Renal pelvis (tissue), 12 donors: ENCODE data around the gene SHISA3. TPM values are rescaled to one million over a fixed set of nuclear protein-coding genes. Genes with fewer than 3 reads are reported as not detected.
"Not testable (repeated sequence)": the region's sequence is repeated elsewhere in the genome, so short reads cannot be mapped to it uniquely, and the experiment has no call there.

Experiments
- DNase-seq: peaks from one replicate; pipeline ENCODE4 v3.0.0-alpha.2; 2013
- long read RNA-seq, 16 experiments: transcript quantifications; one replicate each; lab custom pipeline, GENCODE V29; 2026
- polyA plus RNA-seq, 3 donors: library from polyadenylated mRNA; unstranded; fragments of 120-200 nt; gene quantifications; one replicate each; pipeline ENCODE4 v1.2.1, GENCODE V29; 2013; ENCODE audit not compliant: insufficient read length in 3 of 3

Gene SHISA3
- polyA plus RNA-seq, result 10 to 100 TPM; 46.4 to 97.1 (median 95.6) TPM
- long read RNA-seq, donor 1, transcript SHISA3-201 (2 exons, 1,971 nt), result major isoform, 48 of 48 reads
- long read RNA-seq, donor 1, partial matches to known transcripts, result 0 of 48 reads
- long read RNA-seq, donor 1, other reads (novel, unspliced or antisense), result 0 of 48 reads
- long read RNA-seq, donor 2, transcript SHISA3-201 (2 exons, 1,971 nt), result major isoform, 82 of 90 reads
- long read RNA-seq, donor 2, partial matches to known transcripts, result 8 of 90 reads
- long read RNA-seq, donor 2, other reads (novel, unspliced or antisense), result 0 of 90 reads
- long read RNA-seq, donor 3, transcript SHISA3-201 (2 exons, 1,971 nt), result major isoform, 87 of 127 reads
- long read RNA-seq, donor 3, partial matches to known transcripts, result 40 of 127 reads
- long read RNA-seq, donor 3, other reads (novel, unspliced or antisense), result 0 of 127 reads
- long read RNA-seq, donor 4, transcript SHISA3-201 (2 exons, 1,971 nt), result major isoform, 37 of 37 reads
- long read RNA-seq, donor 4, partial matches to known transcripts, result 0 of 37 reads
- long read RNA-seq, donor 4, other reads (novel, unspliced or antisense), result 0 of 37 reads
- long read RNA-seq, donor 5, transcript SHISA3-201 (2 exons, 1,971 nt), result major isoform, 35 of 50 reads
- long read RNA-seq, donor 5, partial matches to known transcripts, result 15 of 50 reads
- long read RNA-seq, donor 5, other reads (novel, unspliced or antisense), result 0 of 50 reads
- long read RNA-seq, donor 6, transcript SHISA3-201 (2 exons, 1,971 nt), result major isoform, 28 of 42 reads
- long read RNA-seq, donor 6, partial matches to known transcripts, result 14 of 42 reads
- long read RNA-seq, donor 6, other reads (novel, unspliced or antisense), result 0 of 42 reads
- long read RNA-seq, donor 7, transcript SHISA3-201 (2 exons, 1,971 nt), result major isoform, 76 of 95 reads
- long read RNA-seq, donor 7, partial matches to known transcripts, result 19 of 95 reads
- long read RNA-seq, donor 7, other reads (novel, unspliced or antisense), result 0 of 95 reads
- long read RNA-seq, donor 8, transcript SHISA3-201 (2 exons, 1,971 nt), result major isoform, 196 of 196 reads
- long read RNA-seq, donor 8, partial matches to known transcripts, result 0 of 196 reads
- long read RNA-seq, donor 8, other reads (novel, unspliced or antisense), result 0 of 196 reads
- long read RNA-seq, donor 9, transcript SHISA3-201 (2 exons, 1,971 nt), result major isoform, 88 of 88 reads
- long read RNA-seq, donor 9, partial matches to known transcripts, result 0 of 88 reads
- long read RNA-seq, donor 9, other reads (novel, unspliced or antisense), result 0 of 88 reads
- long read RNA-seq, donor 10, transcript SHISA3-201 (2 exons, 1,971 nt), result major isoform, 96 of 102 reads
- long read RNA-seq, donor 10, partial matches to known transcripts, result 6 of 102 reads
- long read RNA-seq, donor 10, other reads (novel, unspliced or antisense), result 0 of 102 reads
- long read RNA-seq, donor 11, transcript SHISA3-201 (2 exons, 1,971 nt), result major isoform, 48 of 68 reads
- long read RNA-seq, donor 11, partial matches to known transcripts, result 20 of 68 reads
- long read RNA-seq, donor 11, other reads (novel, unspliced or antisense), result 0 of 68 reads
- long read RNA-seq, donor 12, transcript SHISA3-201 (2 exons, 1,971 nt), result major isoform, 94 of 94 reads
- long read RNA-seq, donor 12, partial matches to known transcripts, result 0 of 94 reads
- long read RNA-seq, donor 12, other reads (novel, unspliced or antisense), result 0 of 94 reads
- long read RNA-seq, donor 13, transcript SHISA3-201 (2 exons, 1,971 nt), result major isoform, 23 of 23 reads
- long read RNA-seq, donor 13, partial matches to known transcripts, result 0 of 23 reads
- long read RNA-seq, donor 13, other reads (novel, unspliced or antisense), result 0 of 23 reads
- long read RNA-seq, donor 14, transcript SHISA3-201 (2 exons, 1,971 nt), result major isoform, 104 of 104 reads
- long read RNA-seq, donor 14, partial matches to known transcripts, result 0 of 104 reads
- long read RNA-seq, donor 14, other reads (novel, unspliced or antisense), result 0 of 104 reads
- long read RNA-seq, donor 15, transcript SHISA3-201 (2 exons, 1,971 nt), result major isoform, 43 of 43 reads
- long read RNA-seq, donor 15, partial matches to known transcripts, result 0 of 43 reads
- long read RNA-seq, donor 15, other reads (novel, unspliced or antisense), result 0 of 43 reads
- long read RNA-seq, donor 16, transcript SHISA3-201 (2 exons, 1,971 nt), result major isoform, 103 of 103 reads
- long read RNA-seq, donor 16, partial matches to known transcripts, result 0 of 103 reads
- long read RNA-seq, donor 16, other reads (novel, unspliced or antisense), result 0 of 103 reads

DNA sequence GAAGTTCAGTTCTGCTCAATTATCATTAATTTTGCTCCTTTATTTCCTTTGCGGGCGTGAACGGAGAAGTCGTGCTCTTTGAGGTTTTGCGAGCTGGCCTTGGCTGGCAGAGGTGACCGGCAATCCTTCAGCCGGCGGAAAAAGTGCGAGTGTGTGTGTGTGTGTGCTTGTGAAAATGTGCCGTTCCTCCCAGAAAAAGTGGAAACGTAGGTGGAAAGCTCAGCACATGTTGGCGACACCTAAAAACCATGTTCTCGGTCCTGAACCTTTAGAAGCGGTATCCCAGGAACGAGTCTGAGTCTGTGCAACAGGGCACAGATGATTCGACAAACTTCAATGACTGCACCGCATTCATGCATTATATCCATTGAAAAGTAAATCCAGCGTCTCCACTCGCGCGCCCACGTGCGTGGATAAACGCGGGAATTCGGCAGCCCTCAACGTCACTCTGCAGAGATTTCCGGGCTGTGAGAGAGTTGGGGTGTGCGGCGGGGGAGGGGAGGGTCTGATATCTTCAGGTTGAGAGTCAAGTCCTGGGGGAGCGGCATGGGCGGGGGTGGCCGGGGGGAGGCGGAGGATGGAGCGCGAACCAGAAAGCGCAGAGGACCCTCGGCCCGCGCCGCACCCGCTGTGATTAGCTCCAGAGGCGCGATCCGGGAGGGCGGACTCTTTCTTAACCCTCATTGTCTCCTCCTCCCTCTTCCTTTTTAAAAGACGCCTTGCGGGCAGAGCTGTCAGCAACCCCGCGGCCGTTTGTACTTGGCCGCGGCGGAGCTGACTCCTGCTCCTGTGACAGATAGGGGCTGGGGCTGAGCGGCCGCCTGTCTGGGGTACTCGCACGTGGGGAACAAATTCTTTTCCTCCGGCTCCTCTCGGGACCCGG is at the start of gene SHISA3:
SHISA3 (plus strand) TSS at position 737 of the 883 bp plus-strand sequence. CDS start 569 bp downstream, outside the sequence.
- peak; percentile 74 for DNase-seq

DNA sequence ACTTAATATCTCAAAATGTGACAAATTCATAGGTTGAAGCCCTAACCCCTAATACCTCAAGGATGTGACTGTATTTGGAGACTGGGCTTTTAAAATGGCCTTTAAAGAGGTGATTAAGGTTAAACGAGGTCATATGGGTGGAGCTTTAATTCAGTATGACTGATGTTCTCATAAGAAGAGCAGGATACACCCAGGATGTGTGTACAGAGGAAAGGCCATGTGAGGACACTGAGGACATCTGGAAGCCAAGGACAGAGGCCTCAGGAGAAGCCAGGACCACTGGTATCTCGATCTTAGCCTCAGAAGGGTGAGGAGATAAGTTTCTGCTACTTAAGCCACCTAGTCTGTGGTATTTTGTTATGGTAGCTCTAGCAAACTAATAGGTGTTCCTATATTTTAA is 49.0 kb upstream of the SHISA3 start:
- DNase-seq, result no peak

DNA sequence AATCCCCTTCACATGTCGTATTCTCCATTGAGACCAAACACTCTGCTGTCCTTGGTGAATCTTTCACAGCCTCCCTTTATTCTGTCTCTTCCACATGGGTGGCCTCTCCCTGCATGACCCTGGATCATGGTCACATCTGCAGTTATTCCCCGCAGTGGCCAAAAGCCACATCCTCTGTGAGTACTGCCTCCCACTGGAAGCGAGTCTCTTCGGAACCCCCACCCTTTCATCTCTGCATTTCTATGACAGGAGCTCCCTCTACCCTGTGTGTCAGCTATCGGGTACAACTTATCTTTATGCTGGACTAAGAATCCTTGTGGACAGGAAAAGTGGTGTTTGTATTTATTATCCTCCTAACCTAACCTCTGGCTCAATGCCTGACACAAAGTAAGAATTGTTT is 48.6 kb upstream of the SHISA3 start:
- no peak for DNase-seq

DNA sequence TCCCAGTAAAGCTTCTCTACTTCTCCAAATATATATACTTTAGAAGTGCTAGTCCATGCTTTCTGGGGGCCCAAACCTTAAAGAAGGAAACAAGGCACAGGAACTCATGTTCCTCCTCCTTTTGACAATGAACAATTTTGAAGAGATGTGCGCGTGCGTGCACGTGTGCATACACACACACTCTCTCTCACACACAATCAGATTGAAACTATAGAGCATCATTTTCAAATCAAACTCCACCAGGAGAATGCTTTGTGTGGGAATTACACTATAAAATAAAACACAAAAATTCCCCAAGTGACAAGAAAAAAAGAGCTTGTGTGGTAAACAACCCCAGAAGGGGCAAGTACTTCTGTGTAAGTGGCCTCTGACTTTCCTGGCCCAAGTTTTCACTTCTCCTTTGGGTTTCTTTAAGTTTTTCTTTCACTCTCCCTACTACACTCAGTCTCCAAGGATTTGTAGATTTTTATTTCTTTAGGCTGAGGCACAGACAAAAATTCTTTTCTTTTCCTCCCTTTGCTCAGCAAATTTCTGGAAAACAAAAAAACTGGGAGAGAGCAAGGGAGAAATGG is 46.6 kb upstream of the SHISA3 start:
- DNase-seq, result no peak

DNA sequence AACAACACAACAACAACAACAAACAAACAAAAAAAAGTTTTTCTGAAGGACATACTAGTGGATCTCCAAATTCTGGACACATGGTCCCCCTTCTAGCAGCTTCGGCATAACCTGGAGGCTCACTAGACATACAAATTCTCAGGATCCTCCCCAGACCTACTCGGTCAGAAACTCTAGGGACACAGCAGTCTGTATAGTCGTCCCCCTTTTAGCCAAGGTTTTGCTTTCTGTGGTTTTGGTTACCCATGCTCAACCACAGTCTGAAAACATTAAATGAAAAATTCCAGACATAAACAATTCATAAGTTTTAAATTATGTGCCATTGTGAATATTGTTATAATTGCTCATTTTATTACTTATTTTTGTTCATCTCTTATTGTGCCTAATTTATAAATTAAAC is 45.2 kb upstream of the SHISA3 start:
- no peak for DNase-seq

DNA sequence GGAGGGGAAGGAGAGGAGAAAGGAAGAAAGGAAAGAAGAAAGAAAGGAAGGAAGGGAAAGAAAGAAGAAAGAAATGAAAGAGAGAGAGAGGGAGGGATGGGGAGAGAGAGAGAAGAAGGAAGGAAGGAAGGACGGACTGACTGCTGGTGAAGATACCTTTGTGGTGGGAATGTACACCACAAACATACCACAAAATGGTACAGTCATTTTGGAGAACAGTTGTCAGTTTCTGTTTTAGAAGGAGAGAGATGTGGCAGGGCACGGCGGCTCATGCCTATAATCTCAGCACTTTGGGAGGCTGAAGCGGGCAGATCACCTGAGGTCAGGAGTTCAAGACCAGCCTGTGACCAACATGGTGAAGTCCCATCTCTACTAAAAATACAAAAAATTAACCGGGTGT is 40.0 kb upstream of the SHISA3 start:
- DNase-seq, result no peak

DNA sequence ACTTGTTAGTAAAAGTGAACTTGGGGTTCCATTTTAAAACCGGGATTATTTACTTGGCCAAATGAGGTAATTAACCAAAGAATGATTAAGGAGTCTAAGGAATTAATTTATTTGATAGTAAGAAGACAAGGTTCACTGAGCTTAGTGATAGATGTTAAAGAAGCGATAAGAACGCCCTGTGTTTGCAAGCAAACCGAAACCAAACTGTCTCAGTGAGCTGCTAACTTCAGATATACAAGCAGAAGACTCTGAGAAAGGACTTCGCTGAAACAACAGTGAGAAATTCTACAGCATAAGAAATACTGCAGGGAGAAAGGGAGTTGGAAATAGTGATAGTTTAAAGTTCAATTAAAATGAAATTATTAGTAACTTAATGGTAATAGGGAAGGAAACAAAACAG is 37.6 kb upstream of the SHISA3 start:
- peak; percentile 60 for DNase-seq

DNA sequence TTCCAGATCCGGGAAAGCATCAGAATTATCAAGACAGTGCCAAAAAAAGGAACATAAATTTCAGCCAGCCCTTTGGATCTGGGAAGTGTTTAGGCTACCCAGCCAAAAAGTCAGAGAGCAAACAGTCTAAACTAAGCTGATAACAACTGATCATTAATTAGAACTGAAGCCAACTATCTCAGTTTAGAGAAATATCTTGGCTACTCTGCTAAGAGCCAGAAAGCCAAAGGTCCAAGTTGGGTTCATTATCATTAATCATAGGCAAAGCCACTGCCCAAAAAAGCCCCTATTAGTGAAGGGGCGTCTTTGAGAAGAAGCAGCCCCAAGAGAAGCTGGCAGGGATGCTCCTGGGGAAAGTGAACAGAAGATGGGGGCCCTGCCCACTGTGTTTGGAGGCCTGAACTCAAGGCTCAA is 37.0 kb upstream of the SHISA3 start:
- peak; percentile 64 for DNase-seq

DNA sequence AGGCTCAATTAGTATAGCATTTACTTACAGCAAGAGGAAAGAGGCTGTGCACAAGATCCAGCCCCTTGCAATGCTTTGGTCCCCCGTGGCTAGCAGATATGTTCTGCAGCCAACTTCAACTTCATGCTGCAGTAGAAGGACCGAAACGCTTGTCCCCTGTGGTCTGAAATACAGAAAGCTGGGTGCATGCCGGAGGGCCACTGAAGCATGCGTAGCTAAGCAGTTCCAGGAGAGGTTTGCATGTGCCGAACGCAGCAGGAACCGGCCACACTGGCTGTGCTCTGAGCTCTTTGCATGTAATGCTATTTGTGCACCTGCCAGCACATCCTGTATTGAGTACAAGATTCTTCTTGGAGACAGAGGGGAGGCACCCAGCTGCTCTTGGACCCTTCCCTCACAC is 35.8 kb upstream of the SHISA3 start:
- DNase-seq, result no peak

DNA sequence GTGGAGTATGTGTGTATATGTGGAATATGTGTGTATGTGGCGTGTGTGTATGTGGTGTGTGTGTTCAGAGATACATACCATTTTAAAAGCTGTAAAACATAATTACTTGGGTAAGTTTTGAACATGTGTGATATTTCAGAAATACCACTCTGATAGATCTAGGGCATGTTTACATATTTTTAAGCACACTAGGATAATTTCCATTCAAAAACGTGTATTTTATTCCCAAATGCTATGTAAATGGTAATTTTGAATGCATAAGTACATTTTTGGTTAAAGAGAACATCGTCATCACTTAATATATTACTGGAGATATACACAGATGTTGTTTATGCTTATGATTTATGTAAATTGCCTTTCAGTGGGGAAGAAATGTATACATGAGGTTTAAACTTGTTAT is 34.7 kb upstream of the SHISA3 start:
- DNase-seq, result no peak

DNA sequence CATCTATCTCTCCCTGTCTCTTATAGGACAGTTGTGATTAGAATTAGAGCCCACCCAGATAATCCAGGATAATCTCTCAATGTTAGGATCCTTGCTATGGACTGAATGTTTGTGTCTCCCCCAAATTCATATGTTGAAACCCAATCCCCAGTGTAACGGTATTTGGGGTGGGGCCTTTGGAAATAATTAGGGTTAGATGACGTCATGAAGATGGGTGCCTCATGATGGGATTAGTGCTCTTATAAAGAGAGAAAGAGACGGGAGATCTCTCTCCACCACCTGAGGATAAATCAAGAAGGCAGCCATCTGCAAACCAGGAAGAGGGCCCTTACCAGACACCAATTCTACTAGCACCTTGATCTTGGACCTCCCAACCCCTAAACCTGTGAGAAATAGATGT is 33.7 kb upstream of the SHISA3 start:
- no peak for DNase-seq

DNA sequence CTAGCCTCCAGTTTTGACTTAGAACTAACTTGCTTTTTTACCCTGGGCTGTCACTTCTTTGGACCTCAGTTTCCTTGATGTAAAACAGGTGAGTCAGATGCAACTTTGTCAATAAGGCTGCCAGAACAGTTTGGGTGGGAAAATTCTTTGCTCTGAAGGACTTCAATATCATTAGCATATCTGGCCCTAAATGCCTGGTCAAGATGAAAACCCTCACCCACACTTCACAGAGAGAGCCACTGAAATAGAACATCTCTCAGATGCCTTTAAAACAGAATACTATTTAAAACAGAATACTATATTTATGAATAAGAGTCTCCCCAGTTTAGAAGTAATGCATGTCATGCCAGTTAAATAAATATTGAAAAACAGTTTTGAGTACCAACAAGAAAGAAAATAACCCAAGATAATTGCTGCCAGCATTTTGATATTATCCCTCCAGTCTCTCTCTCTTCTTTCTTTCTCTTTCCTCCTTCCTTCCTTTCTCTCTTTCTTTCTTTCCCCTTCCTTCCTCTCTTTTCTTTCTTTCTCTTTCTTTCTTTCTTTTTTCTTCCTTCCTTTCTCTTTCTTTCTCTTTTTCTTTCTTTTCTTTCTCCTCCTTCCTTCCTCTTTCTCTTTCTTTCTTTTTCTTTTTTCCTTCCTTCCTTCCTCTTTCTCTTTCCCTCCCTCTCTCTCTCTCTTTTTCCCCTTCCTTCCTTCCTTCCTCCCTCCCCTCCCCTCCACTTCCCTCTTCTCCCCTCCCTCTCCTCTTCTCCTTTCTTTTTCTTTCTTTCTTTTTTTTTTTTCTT is 32.8 kb upstream of the SHISA3 start:
- DNase-seq, result no peak

DNA sequence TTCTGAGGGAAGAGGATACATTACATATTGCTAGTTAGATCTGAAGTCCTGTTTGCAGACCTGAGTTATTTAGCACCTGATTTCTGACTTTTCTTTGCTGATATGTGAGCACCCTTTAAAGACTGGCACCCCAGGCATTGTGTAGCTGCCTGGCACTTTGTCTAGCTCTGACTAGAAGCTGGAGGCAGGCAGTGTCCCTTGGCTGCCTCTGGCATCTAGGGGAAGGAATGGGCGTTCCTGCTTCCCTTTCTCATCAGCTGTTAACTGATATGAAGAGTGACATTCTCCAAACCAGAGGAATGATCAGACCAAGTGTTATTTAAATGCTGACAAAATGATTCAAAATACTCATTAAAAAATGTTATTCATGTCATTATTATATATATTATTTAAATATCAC is 30.3 kb upstream of the SHISA3 start:
- DNase-seq, result no peak

DNA sequence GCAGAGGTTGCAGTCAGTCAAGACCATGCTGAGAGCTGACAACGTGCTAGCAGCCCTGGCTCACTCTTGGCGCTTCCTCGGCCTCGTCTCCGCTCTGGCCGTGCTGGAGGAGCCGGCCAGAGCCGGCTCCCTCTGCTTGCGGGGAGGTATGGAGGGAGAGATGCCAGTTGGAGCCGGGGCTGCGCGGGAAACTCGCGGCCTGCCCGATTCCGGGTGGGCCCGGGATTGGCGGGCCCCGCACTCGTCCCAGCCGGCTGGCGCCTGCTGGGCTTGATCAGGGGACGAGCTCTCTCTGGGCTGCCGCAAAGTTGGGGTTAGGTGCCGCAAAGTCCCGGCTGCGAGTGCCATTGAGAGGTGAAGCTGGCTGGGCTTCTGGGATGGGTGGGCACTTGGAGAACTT is 27.8 kb upstream of the SHISA3 start:
- no peak for DNase-seq

DNA sequence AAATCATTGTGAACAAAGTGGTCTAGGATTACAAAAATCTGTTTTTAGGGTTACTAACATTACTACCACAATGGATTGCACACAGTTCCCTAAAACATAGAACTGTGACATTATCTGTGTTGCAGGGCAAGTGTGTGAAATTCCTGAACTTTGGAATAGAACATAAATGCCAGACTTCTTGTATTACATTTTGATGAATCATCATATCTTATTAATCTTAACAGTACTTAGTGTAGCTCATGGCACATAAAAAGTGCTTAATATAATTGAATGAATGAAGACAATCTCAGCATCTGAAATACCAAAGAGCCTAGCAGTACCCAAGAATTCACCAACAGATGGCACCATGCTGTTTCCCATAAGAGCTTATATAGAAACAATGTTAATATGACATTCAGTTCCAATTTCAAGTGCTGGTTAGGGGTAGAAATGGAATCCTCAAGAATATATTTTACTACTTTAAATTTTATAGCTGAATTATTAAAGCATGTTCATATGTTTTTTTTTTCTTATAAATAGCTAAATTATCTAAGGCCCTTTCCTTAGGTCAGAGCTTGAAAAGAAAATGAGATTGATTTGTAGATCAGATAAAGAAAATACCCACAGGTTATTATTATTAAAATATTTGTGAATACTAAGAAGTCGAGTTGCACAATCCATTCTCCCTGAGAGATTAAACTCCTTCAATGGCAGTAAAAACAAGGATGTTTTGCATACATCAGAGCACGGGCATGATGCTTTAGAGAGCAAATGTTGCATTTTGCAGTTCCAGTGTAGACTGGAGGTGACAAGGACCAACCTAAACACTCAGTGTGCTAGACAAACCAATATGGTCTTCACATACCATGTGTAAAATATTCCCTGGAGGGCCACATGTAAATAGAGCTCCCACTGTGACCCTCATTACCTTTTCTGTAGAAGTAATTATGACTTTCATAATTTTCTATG is 25.7 kb upstream of the SHISA3 start:
- no peak for DNase-seq

DNA sequence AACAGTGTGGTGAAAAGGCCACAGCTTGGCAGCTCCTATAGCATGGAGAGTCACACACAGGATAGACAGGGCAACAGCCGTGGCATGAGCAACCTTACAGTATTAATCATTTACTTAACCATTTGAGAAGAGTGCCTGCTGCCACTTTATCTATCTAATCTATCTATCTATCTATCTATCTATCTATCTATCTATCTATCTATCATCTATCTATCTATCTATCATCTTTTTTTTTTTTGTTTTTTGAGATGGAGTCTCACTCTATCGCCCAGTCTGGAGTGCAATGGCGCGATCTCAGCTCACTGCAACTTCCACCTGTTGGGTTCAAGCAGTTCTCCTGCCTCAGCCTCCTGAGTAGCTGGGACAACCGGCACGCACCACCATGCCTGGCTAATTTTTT is 25.0 kb upstream of the SHISA3 start:
- DNase-seq, result not testable (repeated sequence)
